ENCODE data around the gene DPYSL3. TPM values are rescaled to one million over a fixed set of nuclear protein-coding genes. Genes with fewer than 3 reads are reported as not detected.

The DPYSL3 gene
- total RNA-seq, 1 donor from 2014 or later = 0.40 TPM

DNA sequence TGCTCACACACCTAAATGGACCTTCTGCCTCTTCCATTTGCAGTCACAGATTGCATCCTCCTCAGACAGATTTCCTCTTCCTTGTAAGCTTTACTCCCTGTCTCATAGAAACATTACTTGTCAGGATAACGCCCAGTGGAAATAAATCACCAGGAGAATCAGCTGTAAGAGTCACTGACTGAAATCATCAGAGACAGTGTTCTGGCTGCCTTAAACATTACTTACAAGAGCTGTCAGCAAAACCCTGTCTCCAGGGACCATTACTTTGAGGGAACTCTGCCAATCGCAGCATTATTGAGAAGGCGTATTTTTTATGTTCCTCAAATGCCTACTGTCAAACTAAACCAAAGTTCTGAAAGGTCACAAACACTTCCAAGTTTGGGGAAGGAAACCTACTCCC, 5.9 kb downstream of the DPYSL3 start:
- no peaks in the 10 kb centered on the region for H3K9me3 Mint-ChIP-seq
- no peak overlapping the region for H3K4me3 Mint-ChIP-seq
- peaks cover 2% of the 10 kb centered on the region for H3K4me1 Mint-ChIP-seq
- H3K27me3 Mint-ChIP-seq = peaks cover 15% of the 10 kb centered on the region
- intact Hi-C loops (cut with micrococcal nuclease) = no loop called here
- H3K27ac Mint-ChIP-seq = no peak overlapping the region
- DNase-seq = no peak
- no peaks in the 10 kb centered on the region for H3K36me3 Mint-ChIP-seq (ENCODE audit: low read depth)

DNA sequence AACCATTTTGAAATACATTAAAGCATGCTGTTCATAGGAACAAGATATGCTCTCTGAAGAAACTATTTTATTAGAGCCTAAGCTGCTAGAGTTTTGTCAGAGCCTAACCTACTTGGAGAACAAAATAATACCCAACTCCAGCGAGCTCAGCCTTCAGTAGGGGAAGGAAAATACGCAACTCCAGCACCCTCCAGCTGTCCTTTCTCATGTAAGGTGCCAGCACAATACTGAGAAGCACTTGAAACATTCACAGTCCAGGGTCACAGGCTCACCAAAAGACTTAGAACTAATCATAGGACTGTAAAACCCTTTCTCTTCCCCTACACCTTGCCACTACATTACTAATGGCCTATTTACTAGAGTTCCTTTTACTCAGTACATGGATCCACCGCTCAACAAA, 18.9 kb downstream of the DPYSL3 start:
- no peaks in the 10 kb centered on the region for H3K36me3 Mint-ChIP-seq (ENCODE audit: low read depth)
- DNase-seq = no peak
- H3K4me1 Mint-ChIP-seq = no peaks in the 10 kb centered on the region
- no peak overlapping the region for H3K27ac Mint-ChIP-seq
- no peaks in the 10 kb centered on the region for H3K9me3 Mint-ChIP-seq
- no peak overlapping the region for H3K4me3 Mint-ChIP-seq
- intact Hi-C loops (cut with micrococcal nuclease) = no loop called here
- peaks cover 1% of the 10 kb centered on the region for H3K27me3 Mint-ChIP-seq

- no peak overlapping the region for H3K27ac Mint-ChIP-seq
- no peaks in the 10 kb centered on the region for H3K4me1 Mint-ChIP-seq
- H3K36me3 Mint-ChIP-seq (ENCODE audit: low read depth) = no peaks in the 10 kb centered on the region
- no peak for DNase-seq
- intact Hi-C loops (cut with micrococcal nuclease) = no loop called here
- peaks cover 5% of the 10 kb centered on the region for H3K27me3 Mint-ChIP-seq
- H3K4me3 Mint-ChIP-seq = no peak overlapping the region
- no peaks in the 10 kb centered on the region for H3K9me3 Mint-ChIP-seq
Observed at GRCh38 chr5:147487031-147487750, 22.7 kb downstream of the DPYSL3 start.

DNA sequence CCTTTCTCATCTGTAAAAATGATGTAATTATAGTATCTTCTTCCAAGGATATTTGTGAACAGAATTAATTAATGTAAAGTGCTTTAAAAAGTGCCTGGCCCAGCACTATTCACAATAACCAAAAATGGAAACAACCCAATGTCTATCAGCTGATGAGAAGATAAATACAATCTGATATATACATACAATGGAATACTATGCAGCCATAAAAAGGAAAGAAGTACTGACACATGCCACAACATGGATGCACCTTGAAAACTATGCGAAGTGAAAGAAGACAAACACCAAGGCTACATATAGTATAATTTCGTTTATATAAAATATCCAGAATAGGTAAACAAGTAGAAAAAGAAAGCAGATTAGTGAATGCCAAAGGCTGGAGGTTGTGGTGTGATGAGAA, 24.1 kb downstream of the DPYSL3 start:
- H3K9me3 Mint-ChIP-seq = no peaks in the 10 kb centered on the region
- H3K36me3 Mint-ChIP-seq (ENCODE audit: low read depth) = no peaks in the 10 kb centered on the region
- H3K4me1 Mint-ChIP-seq = no peaks in the 10 kb centered on the region
- no peak for DNase-seq
- no peak overlapping the region for H3K27ac Mint-ChIP-seq
- intact Hi-C loops (cut with micrococcal nuclease) = no loop called here
- no peak overlapping the region for H3K4me3 Mint-ChIP-seq
- H3K27me3 Mint-ChIP-seq = peaks cover 5% of the 10 kb centered on the region

DNA sequence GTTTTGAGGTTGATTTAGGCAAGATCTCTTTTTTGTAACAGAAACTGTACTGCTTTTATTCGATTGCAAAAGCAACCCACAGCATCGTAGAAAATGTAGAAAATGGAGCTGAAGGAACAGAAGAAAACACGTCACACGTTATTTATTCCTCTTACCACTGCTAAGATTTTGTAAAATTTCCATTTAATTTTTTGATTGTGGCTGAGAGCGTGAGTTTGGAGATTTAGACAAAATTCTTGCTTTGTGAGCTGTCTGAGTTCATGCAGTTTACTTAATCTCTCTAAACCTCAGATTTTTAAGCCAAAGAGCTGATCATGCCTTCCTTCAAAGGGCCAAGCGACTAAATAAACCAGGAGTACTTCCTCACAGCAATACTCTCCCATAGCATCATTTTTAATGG, 24.8 kb downstream of the DPYSL3 start:
- H3K36me3 Mint-ChIP-seq (ENCODE audit: low read depth) = no peaks in the 10 kb centered on the region
- peaks cover 6% of the 10 kb centered on the region for H3K27me3 Mint-ChIP-seq
- H3K4me1 Mint-ChIP-seq = no peaks in the 10 kb centered on the region
- DNase-seq = no peak
- intact Hi-C loops (cut with micrococcal nuclease) = no loop called here
- no peak overlapping the region for H3K27ac Mint-ChIP-seq
- H3K4me3 Mint-ChIP-seq = no peak overlapping the region
- H3K9me3 Mint-ChIP-seq = no peaks in the 10 kb centered on the region

- intact Hi-C loops (cut with micrococcal nuclease) = no loop called here
- no peaks in the 10 kb centered on the region for H3K36me3 Mint-ChIP-seq (ENCODE audit: low read depth)
- no peak overlapping the region for H3K27ac Mint-ChIP-seq
- DNase-seq = no peak
- H3K4me1 Mint-ChIP-seq = no peaks in the 10 kb centered on the region
- H3K9me3 Mint-ChIP-seq = no peaks in the 10 kb centered on the region
- H3K4me3 Mint-ChIP-seq = no peak overlapping the region
- peaks cover 6% of the 10 kb centered on the region for H3K27me3 Mint-ChIP-seq
Observed at GRCh38 chr5:147484708-147485020, 25.2 kb downstream of the DPYSL3 start.

DNA sequence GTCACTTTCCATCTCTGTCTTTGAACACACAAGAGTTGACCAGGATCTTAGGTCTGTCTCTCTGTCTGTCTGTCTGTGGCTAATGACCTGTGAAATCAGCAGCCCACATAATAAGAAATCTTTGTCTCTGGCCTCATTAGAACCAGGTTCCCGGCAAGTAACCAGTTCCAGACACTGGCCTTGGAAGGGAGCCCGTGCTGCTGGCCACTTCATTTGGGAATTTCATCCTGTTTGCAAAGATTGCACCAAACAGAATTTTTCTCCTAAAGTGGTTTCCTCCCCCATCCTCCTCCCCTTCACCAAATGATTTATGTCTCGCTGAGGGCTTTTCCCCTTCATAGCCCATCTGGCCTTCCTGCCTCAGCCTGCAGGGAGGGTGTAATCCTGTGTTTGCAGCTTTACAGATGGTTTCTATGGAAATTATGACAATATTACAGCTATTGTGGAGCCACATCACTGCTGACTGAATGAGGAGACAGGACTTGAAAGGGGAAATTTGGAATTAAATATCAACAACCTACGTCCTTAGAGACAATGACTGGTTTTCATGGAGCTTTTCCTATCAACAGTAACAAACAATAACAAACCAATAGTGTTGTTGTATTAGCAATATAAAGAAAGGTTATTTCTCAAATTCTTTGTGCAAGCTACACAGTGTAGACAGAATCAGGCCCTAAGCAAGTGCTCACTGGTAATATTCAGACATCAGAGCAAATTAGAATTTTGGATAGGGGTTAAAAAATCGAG, 25.7 kb downstream of the DPYSL3 start:
- no peak overlapping the region for H3K27ac Mint-ChIP-seq
- H3K9me3 Mint-ChIP-seq = no peaks in the 10 kb centered on the region
- intact Hi-C loops (cut with micrococcal nuclease) = no loop called here
- DNase-seq = no peak
- no peak overlapping the region for H3K4me3 Mint-ChIP-seq
- H3K4me1 Mint-ChIP-seq = no peaks in the 10 kb centered on the region
- H3K36me3 Mint-ChIP-seq (ENCODE audit: low read depth) = no peaks in the 10 kb centered on the region
- peaks cover 10% of the 10 kb centered on the region for H3K27me3 Mint-ChIP-seq

GRCh38 chr5:147483188-147483790, 26.6 kb downstream of the DPYSL3 start:
- H3K4me1 Mint-ChIP-seq = no peaks in the 10 kb centered on the region
- no peaks in the 10 kb centered on the region for H3K9me3 Mint-ChIP-seq
- no peak overlapping the region for H3K4me3 Mint-ChIP-seq
- DNase-seq = no peak
- no peak overlapping the region for H3K27ac Mint-ChIP-seq
- intact Hi-C loops (cut with micrococcal nuclease) = no loop called here
- H3K36me3 Mint-ChIP-seq (ENCODE audit: low read depth) = no peaks in the 10 kb centered on the region
- peaks cover 10% of the 10 kb centered on the region for H3K27me3 Mint-ChIP-seq

DNA sequence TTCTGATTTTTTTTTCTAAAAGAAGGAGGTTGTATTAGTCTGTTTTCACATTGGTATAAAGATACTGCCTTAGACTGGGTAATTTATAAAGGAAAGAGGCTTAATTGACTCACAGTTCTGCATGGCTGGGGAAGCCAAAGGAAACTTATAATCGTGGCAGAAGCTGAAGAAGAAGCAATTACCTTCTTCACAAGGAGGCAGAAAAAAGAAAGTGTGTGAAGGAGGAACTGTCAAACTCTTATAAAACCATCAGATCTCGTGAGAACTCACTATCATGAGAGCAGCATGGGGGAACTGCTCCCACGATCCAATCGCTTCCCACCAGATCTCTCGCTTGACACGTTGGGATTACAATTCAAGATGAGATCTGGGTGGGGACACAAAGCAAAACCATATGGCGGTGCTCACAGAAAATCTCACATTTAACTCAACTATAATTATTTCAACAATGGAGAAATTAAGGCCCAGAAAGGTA, 27.1 kb downstream of the DPYSL3 start:
- intact Hi-C loops (cut with micrococcal nuclease) = no loop called here
- Mint-ChIP-seq H3K27me3 (peaks cover 10% of the 10 kb centered on the region), H3K4me3 (no peak overlapping the region), H3K36me3 (ENCODE audit: low read depth) (no peaks in the 10 kb centered on the region), H3K9me3 (no peaks in the 10 kb centered on the region), H3K4me1 (no peaks in the 10 kb centered on the region), H3K27ac (no peak overlapping the region)
- DNase-seq = no peak

DNA sequence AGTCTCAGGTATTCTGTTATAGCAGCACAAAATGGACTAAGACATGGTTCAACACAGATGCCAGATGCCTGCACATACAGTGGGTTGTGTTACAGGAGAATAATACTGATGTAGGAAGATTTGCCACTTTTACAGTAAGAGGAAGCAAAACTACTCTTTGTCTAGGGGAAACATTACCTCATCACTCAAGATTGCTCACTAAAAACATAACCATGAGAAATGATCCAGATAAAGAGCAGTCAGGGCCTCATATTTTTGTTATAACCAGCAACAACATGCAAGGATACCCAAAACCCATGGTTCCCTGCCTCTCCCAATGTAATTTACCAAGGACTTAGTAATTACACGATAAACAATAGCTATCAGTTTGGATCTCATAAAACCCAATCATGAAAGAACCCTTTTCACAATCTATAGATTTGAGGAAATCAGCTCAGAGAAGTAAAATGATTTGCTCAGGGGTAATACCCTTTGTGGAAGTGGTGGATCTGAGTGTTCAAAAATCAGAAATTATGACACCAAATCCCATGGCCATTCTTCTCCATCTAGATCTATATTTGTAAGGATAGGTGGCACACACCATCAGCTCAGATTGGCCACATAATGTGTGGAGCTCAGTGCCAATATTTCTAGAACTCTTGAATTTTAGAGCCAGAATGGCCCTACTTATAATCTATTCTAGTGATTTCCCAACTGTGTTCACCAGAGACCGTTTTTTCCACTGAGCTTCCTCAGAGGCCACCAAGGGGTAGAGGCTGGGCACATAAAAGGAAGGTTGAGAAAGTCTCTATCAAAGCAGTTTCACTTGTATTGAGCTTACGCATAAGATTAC, 27.8 kb downstream of the DPYSL3 start:
- Mint-ChIP-seq H3K9me3 (no peaks in the 10 kb centered on the region), H3K36me3 (ENCODE audit: low read depth) (no peaks in the 10 kb centered on the region), H3K4me3 (no peak overlapping the region), H3K4me1 (no peaks in the 10 kb centered on the region), H3K27me3 (peaks cover 13% of the 10 kb centered on the region), H3K27ac (no peak overlapping the region)
- intact Hi-C loops (cut with micrococcal nuclease) = no loop called here
- DNase-seq = no peak

GRCh38 chr5:147481376-147481775, 28.5 kb downstream of the DPYSL3 start:
- no peaks in the 10 kb centered on the region for H3K36me3 Mint-ChIP-seq (ENCODE audit: low read depth)
- DNase-seq = no peak
- peaks cover 13% of the 10 kb centered on the region for H3K27me3 Mint-ChIP-seq
- no peak overlapping the region for H3K27ac Mint-ChIP-seq
- H3K4me3 Mint-ChIP-seq = no peak overlapping the region
- intact Hi-C loops (cut with micrococcal nuclease) = no loop called here
- H3K9me3 Mint-ChIP-seq = no peaks in the 10 kb centered on the region
- H3K4me1 Mint-ChIP-seq = no peaks in the 10 kb centered on the region

DNA sequence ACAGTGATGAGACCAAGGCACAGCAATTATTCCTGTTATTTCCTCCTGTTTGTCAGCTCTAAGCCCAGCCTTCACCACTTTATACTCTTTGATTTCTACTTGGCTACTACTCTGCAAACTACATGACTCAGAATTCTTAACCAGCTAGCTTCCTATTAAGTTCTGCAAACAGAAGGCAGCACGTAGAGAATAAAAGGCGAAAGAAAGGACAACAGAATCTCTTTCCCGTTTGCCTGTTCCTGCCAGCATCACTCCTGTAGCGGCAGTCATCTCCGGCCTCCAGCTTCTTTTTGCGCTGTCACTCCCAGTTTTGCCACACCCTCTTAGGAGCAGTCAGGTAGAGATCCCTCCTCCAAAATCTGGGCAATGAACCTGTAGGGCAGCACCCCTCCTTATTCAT, 29.9 kb downstream of the DPYSL3 start:
- no peak overlapping the region for H3K4me3 Mint-ChIP-seq
- H3K4me1 Mint-ChIP-seq = no peaks in the 10 kb centered on the region
- H3K27me3 Mint-ChIP-seq = peaks cover 13% of the 10 kb centered on the region
- H3K36me3 Mint-ChIP-seq (ENCODE audit: low read depth) = no peaks in the 10 kb centered on the region
- no peak for DNase-seq
- intact Hi-C loops (cut with micrococcal nuclease) = no loop called here
- H3K27ac Mint-ChIP-seq = no peak overlapping the region
- no peaks in the 10 kb centered on the region for H3K9me3 Mint-ChIP-seq

GRCh38 chr5:147479444-147479843, 30.4 kb downstream of the DPYSL3 start:
- H3K4me1 Mint-ChIP-seq = no peaks in the 10 kb centered on the region
- intact Hi-C loops (cut with micrococcal nuclease) = no loop called here
- no peak overlapping the region for H3K4me3 Mint-ChIP-seq
- H3K27ac Mint-ChIP-seq = no peak overlapping the region
- no peak for DNase-seq
- peaks cover 13% of the 10 kb centered on the region for H3K27me3 Mint-ChIP-seq
- no peaks in the 10 kb centered on the region for H3K36me3 Mint-ChIP-seq (ENCODE audit: low read depth)
- H3K9me3 Mint-ChIP-seq = no peaks in the 10 kb centered on the region

DNA sequence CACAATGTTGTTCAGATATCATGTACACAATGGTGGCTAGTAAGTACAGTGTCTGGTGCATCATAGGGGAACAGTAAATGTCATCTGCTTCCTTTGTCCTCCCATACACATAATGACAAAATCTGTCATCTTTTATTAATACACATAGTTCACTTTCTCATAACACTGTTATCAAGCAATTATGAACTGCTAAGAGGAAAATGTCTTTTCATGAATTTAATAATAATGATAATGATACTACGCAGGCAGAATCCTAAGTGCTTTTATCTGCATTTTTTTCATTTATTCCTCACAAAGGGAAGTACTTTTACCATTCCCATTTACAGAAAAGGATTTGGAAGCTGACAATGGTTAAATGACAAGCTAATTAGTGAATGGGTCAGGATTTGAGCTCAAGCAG, 35.7 kb downstream of the DPYSL3 start:
- intact Hi-C loops (cut with micrococcal nuclease) = no loop called here
- Mint-ChIP-seq H3K4me1 (no peaks in the 10 kb centered on the region), H3K4me3 (no peak overlapping the region), H3K27ac (no peak overlapping the region), H3K27me3 (peaks cover 2% of the 10 kb centered on the region), H3K36me3 (ENCODE audit: low read depth) (no peaks in the 10 kb centered on the region), H3K9me3 (no peaks in the 10 kb centered on the region)
- no peak for DNase-seq
